Stomach (tissue), 9 donors: Measurements from ENCODE around the gene PLCG1. TPM values are rescaled to one million over a fixed set of nuclear protein-coding genes. Genes with fewer than 3 reads are reported as not detected.
A peak's percentile ranks its signal among the peaks of the same experiment; 100 is the strongest.

ENCODE experiments used
- DNase-seq, 2 donors: peaks; one replicate each; pipeline versions ENCODE4 v3.0.0 to v3.0.0-alpha.2; 2013 to 2019
- H3K27ac ChIP-seq, 5 donors: fragments of 200-600 bp in 4 of 5; sonication (generic) in 4 of 5; one replicate each; pipeline ENCODE4 v1.5.1; 2013 to 2019; ENCODE audit warnings: mild to moderate bottlenecking in 1 of 5, moderate library complexity in 1 of 5
- H3K27me3 ChIP-seq, 3 donors: fragments of 200-600 bp; sonication (generic); one replicate each; pipeline ENCODE4 v1.5.1; 2017 to 2019; ENCODE audit warnings: mixed run types in 1 of 3
- H3K36me3 ChIP-seq, 4 donors: fragments of 200-600 bp; sonication (generic); 1 replicate in 3 of 4; 2 replicates in 1 of 4; pipeline ENCODE4 v1.5.1; 2016 to 2019
- H3K4me1 ChIP-seq, 4 donors: fragments of 200-600 bp; sonication (generic); one replicate each; pipeline ENCODE4 v1.5.1; 2016 to 2019
- H3K4me3 ChIP-seq, 4 donors: fragments of 200-600 bp; sonication (generic) in 3 of 4; one replicate each; pipeline ENCODE4 v1.5.1; 2016 to 2019; ENCODE audit warnings: mild to moderate bottlenecking in 1 of 4
- H3K9me3 ChIP-seq, 4 donors: fragments of 200-600 bp; sonication (generic); one replicate each; pipeline ENCODE4 v1.5.1; 2016 to 2019
- CTCF ChIP-seq, 7 experiments: fragments of 450-650 bp in 4 of 7; fragments of 200-600 bp in 3 of 7; sonication (generic) in 3 of 7; IDR thresholded peaks; one replicate each; pipeline ENCODE4 v1.5.1; 2016 to 2019; ENCODE audit warnings: antibody characterized with exemption in 7 of 7, control low read depth in 2 of 7, mild to moderate bottlenecking in 1 of 7
- EP300 ChIP-seq: sonication (generic); formaldehyde crosslinking; IDR thresholded peaks from one replicate; pipeline ENCODE4 v1.6.1; 2017; ENCODE audit warnings: antibody characterized with exemption
- POLR2A ChIP-seq, 4 donors: fragments of 450-650 bp; IDR thresholded peaks; one replicate each; pipeline ENCODE4 v1.6.1; 2016; ENCODE audit warnings: antibody characterized with exemption in 4 of 4, control low read depth in 2 of 4, mild to moderate bottlenecking in 1 of 4, moderate library complexity in 1 of 4
- POLR2AphosphoS5 ChIP-seq, 3 donors: sonication (generic); formaldehyde crosslinking; IDR thresholded peaks; one replicate each; pipeline ENCODE4 v1.6.1; 2016; ENCODE audit warnings: antibody characterized with exemption in 3 of 3
- WGBS, 5 donors: extraction: QIAGEN DNeasy Blood & Tissue Kit in 3 of 5; methylation state at CpG; one replicate each; pipeline versions ENCODE4 v1.1.5 to v1.1.7; 2013 to 2018; 5-methylcytosine and 5-hydroxymethylcytosine counted together
- intact Hi-C: fragments of 100-400 bp; cut with DNase I; formaldehyde crosslinking; loops from one replicate; pipeline ENCODE4 v1.15.1; 2023; ENCODE audit warnings: low total_unique reads
- polyA plus RNA-seq, 3 donors: library from polyadenylated mRNA; stranded (reverse); fragments of 200-250 nt; gene quantifications; one replicate each; pipeline ENCODE4 v1.2.3, GENCODE V29; 2013
- total RNA-seq, 5 donors: library from RNA; depleted of rRNA; stranded (reverse); fragments of >200 nt; gene quantifications; one replicate each; pipeline versions ENCODE4 v1.1.0 to v1.2.3, GENCODE V29; 2014 to 2016
- donor health status: healthy with polysubstance abuse.
- donor health status: Bipolar disorder and iron deficiency.
- donor health status: healthy.

The PLCG1 gene
- total and polyA plus RNA-seq, 8 donors = 16.3 to 576 (median 56.0) TPM

DNA sequence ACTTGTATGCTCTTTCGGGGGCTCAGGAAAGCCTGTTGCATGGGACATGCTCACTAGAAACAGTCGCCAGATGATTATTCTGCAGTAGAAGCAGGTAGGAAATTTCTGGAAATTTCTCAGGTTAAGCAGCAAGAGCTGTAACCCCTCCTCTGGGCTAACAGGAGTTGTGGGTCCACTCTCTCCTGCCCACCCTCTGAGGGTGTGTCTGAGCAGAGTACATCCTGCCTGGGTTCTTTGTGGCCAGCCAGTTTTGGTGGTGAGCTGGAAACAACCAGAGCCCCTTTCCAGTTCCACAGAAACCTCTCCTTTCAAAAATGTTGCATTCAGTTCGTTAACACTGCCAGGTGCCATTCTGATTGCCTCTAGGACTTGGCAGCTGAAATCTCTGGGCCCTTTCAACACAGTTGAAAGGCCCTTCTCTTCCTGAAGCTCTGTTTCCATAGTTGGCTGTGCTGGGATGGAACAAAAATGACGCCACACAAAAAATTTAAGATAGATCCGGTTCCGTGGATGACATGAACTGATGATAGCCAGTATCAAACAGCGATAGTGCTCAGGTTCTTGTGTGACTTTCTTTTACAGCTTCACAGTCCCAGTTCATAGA, 38.5 kb downstream of the PLCG1 start:
- H3K36me3 ChIP-seq = peaks cover 23 to 63% (median 54%) of the 10 kb centered on the region in 4 donors
- no peak overlapping the region for H3K4me3 ChIP-seq
- intact Hi-C loops = loop anchor here (10.0 kb wide), 1 partner anchor 49 kb away; no protein-coding TSS in a partner anchor
- peak overlapping the region in 4 of 5 donors; percentile 41 to 84 (median 58) for H3K27ac ChIP-seq
- DNase-seq = no peak
- H3K27me3 ChIP-seq = no peaks in the 10 kb centered on the region
- TF ChIP-seq CTCF (IDR thresholded peaks at IDR 0.05) = no peak
- no peak for TF ChIP-seq EP300
- TF ChIP-seq POLR2A (IDR thresholded peaks at IDR 0.05) = no peak
- no peak for TF ChIP-seq POLR2AphosphoS5 (IDR thresholded peaks at IDR 0.05)
- H3K4me1 ChIP-seq = peaks cover 16 to 81% (median 58%) of the 10 kb centered on the region in 4 donors
- H3K9me3 ChIP-seq = no peaks in the 10 kb centered on the region
- WGBS, 5 donors = 72 to 96% (median 87%) methylated on average over 7 of the region's 7 CpGs

- Histone ChIP-seq H3K27me3 (no peaks in the 10 kb centered on the region), H3K9me3 (no peaks in the 10 kb centered on the region), H3K4me3 (no peak overlapping the region), H3K4me1 (peaks cover 16 to 80% (median 54%) of the 10 kb centered on the region in 4 donors), H3K27ac (peak overlapping the region in 4 of 5 donors; percentile 41 to 84 (median 58)), H3K36me3 (peaks cover 18 to 52% (median 47%) of the 10 kb centered on the region in 4 donors)
- intact Hi-C loops = loop anchor here (10.0 kb wide), 1 partner anchor 48 kb away; no protein-coding TSS in a partner anchor
- TF ChIP-seq POLR2AphosphoS5 (IDR thresholded peaks at IDR 0.05) (no peak), CTCF (IDR thresholded peaks at IDR 0.05) (no peak), POLR2A (IDR thresholded peaks at IDR 0.05) (no peak), EP300 (no peak)
- WGBS, 5 donors = 75 to 87% (median 85%) methylated on average over 8 of the region's 8 CpGs
- peak; percentile 1 to 21 for DNase-seq
These were observed 39.6 kb downstream of the PLCG1 start for GRCh38 chr20:41176711-41177552.

DNA sequence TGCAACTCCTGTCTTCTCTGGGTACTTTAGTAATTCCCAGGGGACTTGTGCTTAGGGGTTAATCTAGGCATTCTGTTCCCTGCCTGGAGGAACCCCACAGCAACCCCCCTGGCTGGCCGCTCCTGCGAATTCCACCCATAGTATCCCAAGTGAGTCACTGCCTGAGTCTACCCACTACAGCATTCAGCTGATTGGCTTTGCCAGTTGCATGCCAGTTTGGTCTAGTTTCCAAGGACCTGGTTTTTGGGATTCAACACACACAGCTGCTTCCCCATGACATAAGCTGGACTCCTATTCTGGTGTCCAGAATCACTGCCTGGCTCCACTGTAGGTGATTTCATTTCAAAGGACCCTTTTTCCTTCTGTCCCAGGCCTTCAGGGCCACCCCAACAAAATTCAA, 40.3 kb downstream of the PLCG1 start:
- Histone ChIP-seq H3K4me3 (no peak overlapping the region), H3K27ac (peak overlapping the region in 4 of 5 donors; percentile 47 to 84 (median 62)), H3K4me1 (peaks cover 11 to 73% (median 47%) of the 10 kb centered on the region in 4 donors), H3K27me3 (no peaks in the 10 kb centered on the region), H3K9me3 (no peaks in the 10 kb centered on the region), H3K36me3 (peaks cover 19 to 50% (median 47%) of the 10 kb centered on the region in 4 donors)
- 52 to 81% (median 78%) methylated on average over 2 of the region's 2 CpGs for whole genome bisulfite sequencing, 5 donors
- TF ChIP-seq POLR2AphosphoS5 (IDR thresholded peaks at IDR 0.05) = peak in 2 of 3 donors; percentile 53 to 61
- no peak for TF ChIP-seq EP300
- peak; percentile 22 to 26 for DNase-seq
- intact Hi-C loops = loop anchor here (10.0 kb wide), 1 partner anchor 47 kb away; no protein-coding TSS in a partner anchor

DNA sequence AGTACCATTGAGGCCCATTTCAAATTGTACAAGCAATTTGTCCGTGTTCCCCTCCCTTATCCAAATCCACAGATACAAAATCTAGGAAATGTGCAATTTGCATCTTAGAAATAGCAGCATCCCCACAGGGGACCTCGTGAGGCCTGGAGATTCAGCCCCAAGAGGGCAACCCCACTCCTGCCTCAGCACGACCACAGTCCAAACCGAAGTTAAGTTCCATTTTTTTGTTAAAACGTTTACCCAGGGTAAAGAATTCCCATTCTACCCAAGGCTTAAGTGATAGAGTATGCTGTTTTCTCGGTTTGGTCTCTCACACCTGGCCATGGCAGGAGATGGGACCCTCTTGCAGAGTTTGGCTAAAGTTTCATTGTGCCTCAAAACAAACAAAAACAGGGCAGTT, 41.2 kb downstream of the PLCG1 start:
- intact Hi-C loops = loop anchor here (10.0 kb wide), 1 partner anchor 46 kb away; no protein-coding TSS in a partner anchor
- Histone ChIP-seq H3K9me3 (no peaks in the 10 kb centered on the region), H3K27ac (peak overlapping the region in 4 of 5 donors; percentile 15 to 69 (median 52)), H3K36me3 (peaks cover 18 to 54% (median 48%) of the 10 kb centered on the region in 4 donors), H3K4me3 (no peak overlapping the region), H3K4me1 (peaks cover 4 to 65% (median 40%) of the 10 kb centered on the region in 4 donors), H3K27me3 (no peaks in the 10 kb centered on the region)
- TF ChIP-seq CTCF (IDR thresholded peaks at IDR 0.05) (no peak), EP300 (no peak), POLR2AphosphoS5 (IDR thresholded peaks at IDR 0.05) (no peak), POLR2A (IDR thresholded peaks at IDR 0.05) (no peak)
- WGBS, 5 donors = 67 to 79% (median 75%) methylated on average over 6 of the region's 6 CpGs
- DNase-seq = no peak
